DND-41 (cell line): ENCODE measurements around the gene PCDH9.

Experiments
- ATAC-seq: fragments of 200-7000 bp; cut with Tn5 transposase; 3 replicates; pipeline ENCODE4 v1.9.1; 2021; ENCODE audit warnings: low read depth; ENCODE audit not compliant: insufficient read depth
- DNase-seq: peaks from one replicate; pipeline ENCODE4 v3.0.0-alpha.2; 2020
- H2AFZ ChIP-seq: 2 replicates; pipeline ENCODE4 v1.6.0; 2012; ENCODE audit warnings: low read depth, low read length
- H3K27ac ChIP-seq: 2 replicates; pipeline ENCODE4 v1.5.1; 2012; ENCODE audit warnings: low read length, inconsistent platforms
- H3K27me3 ChIP-seq: fragments of 200-600 bp; sonication (generic); 2 replicates; pipeline ENCODE4 v1.6.0; 2012; ENCODE audit warnings: low read length, mild to moderate bottlenecking, inconsistent platforms; ENCODE audit not compliant: insufficient read depth, poor library complexity
- H3K36me3 ChIP-seq: 2 replicates; pipeline ENCODE4 v1.5.1; 2012; ENCODE audit warnings: low read length, inconsistent platforms; ENCODE audit not compliant: insufficient read depth
- H3K4me1 ChIP-seq: 2 replicates; pipeline ENCODE4 v1.5.1; 2012; ENCODE audit warnings: mild to moderate bottlenecking, low read length; ENCODE audit not compliant: insufficient read depth
- H3K4me2 ChIP-seq: 2 replicates; pipeline ENCODE4 v1.6.0; 2012; ENCODE audit warnings: mild to moderate bottlenecking, moderate library complexity, low read length, inconsistent platforms; ENCODE audit not compliant: insufficient read depth
- H3K4me3 ChIP-seq, 2 experiments: fragments of 200-600 bp in 1 of 2; shearing (Covaris generic) in 1 of 2; 2 replicates each; pipeline ENCODE4 v1.5.1; 2012 to 2016; ENCODE audit warnings: inconsistent platforms in 2 of 2, low read length in 2 of 2, mild to moderate bottlenecking in 2 of 2, low read depth in 1 of 2, moderate library complexity in 1 of 2
- H3K79me2 ChIP-seq: 2 replicates; pipeline ENCODE4 v1.6.0; 2012; ENCODE audit warnings: low read length, inconsistent platforms; ENCODE audit not compliant: insufficient read depth
- H3K9ac ChIP-seq: 2 replicates; pipeline ENCODE4 v1.6.0; 2012; ENCODE audit warnings: low read depth, mild to moderate bottlenecking, inconsistent platforms, low read length, moderate library complexity
- H3K9me3 ChIP-seq: 2 replicates; pipeline ENCODE4 v1.5.1; 2012; ENCODE audit warnings: low read length, moderate library complexity, mild to moderate bottlenecking, inconsistent platforms; ENCODE audit not compliant: insufficient read depth, severe bottlenecking
- H4K20me1 ChIP-seq: 2 replicates; pipeline ENCODE4 v1.6.0; 2012; ENCODE audit warnings: low read length; ENCODE audit not compliant: insufficient read depth
- CTCF ChIP-seq: IDR thresholded peaks from 2 replicates; pipeline ENCODE4 v1.5.1; 2012; ENCODE audit warnings: borderline replicate concordance, low read length, moderate library complexity, mild to moderate bottlenecking; ENCODE audit not compliant: poor library complexity, severe bottlenecking; ENCODE audit errors: extremely low read depth
- EZH2 ChIP-seq: IDR thresholded peaks from 3 replicates; pipeline ENCODE4 v1.6.1; 2012; ENCODE audit warnings: borderline replicate concordance, low read depth, mild to moderate bottlenecking, moderate library complexity, low read length, inconsistent platforms; ENCODE audit not compliant: severe bottlenecking

Gene PCDH9

DNA sequence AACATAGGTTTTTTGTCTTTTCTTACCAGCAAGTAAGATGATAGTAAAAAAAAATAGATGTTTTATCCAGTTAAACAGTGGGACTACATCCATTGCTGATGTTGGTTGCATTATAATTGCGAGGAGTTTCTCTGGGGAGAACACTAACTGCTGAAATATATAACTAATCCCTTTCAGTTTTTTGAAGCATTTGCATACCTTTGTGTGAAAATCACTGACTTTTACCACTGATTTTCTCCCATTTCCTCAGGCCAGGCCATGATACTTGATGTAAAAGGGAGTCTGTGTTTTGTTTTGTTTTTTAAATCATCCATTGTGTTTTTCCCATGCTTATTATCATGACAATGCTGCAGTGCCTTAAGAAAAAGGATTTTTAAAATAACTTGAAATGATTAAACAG is 699.5 kb downstream of the PCDH9 start:
- no peaks in the 10 kb centered on the region for H4K20me1 ChIP-seq
- no peak overlapping the region for H3K4me3 ChIP-seq
- no peak overlapping the region for H3K4me2 ChIP-seq
- H3K9me3 ChIP-seq, result no peaks in the 10 kb centered on the region
- no peaks in the 10 kb centered on the region for H3K4me1 ChIP-seq
- TF ChIP-seq EZH2 (no peak), CTCF (no peak)
- no peak overlapping the region for H3K27ac ChIP-seq
- H2AFZ ChIP-seq, result no peak overlapping the region
- ATAC-seq (no peak), DNase-seq (no peak)
- H3K79me2 ChIP-seq, result no peaks in the 10 kb centered on the region
- no peaks in the 10 kb centered on the region for H3K36me3 ChIP-seq
- no peaks in the 10 kb centered on the region for H3K27me3 ChIP-seq
- no peak overlapping the region for H3K9ac ChIP-seq

DNA sequence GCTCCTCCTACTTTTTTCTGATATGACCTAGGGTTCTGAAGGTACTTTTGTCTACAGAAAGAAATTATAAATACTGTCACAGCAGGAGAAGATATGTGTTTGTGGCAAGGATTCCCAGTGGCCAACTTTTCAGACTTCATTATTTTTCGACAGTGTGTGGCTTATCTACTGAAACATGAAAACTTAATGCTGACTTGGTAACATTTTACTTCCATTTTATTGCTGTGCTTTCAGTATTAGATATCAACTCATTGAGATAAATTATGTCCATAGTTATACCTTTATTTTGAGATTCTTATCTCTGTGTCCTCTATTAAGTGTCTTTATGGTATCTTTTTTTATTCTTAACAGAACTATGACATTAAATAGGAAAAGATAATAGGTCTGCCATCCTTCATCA is 700.0 kb downstream of the PCDH9 start:
- no peaks in the 10 kb centered on the region for H3K36me3 ChIP-seq
- no peaks in the 10 kb centered on the region for H3K79me2 ChIP-seq
- H3K27me3 ChIP-seq, result no peaks in the 10 kb centered on the region
- H2AFZ ChIP-seq, result no peak overlapping the region
- TF ChIP-seq EZH2 (no peak), CTCF (no peak)
- no peak overlapping the region for H3K4me2 ChIP-seq
- no peak overlapping the region for H3K9ac ChIP-seq
- no peak overlapping the region for H3K27ac ChIP-seq
- DNase-seq (no peak), ATAC-seq (no peak)
- no peaks in the 10 kb centered on the region for H3K9me3 ChIP-seq
- H4K20me1 ChIP-seq, result no peaks in the 10 kb centered on the region
- no peak overlapping the region for H3K4me3 ChIP-seq
- no peaks in the 10 kb centered on the region for H3K4me1 ChIP-seq

DNA sequence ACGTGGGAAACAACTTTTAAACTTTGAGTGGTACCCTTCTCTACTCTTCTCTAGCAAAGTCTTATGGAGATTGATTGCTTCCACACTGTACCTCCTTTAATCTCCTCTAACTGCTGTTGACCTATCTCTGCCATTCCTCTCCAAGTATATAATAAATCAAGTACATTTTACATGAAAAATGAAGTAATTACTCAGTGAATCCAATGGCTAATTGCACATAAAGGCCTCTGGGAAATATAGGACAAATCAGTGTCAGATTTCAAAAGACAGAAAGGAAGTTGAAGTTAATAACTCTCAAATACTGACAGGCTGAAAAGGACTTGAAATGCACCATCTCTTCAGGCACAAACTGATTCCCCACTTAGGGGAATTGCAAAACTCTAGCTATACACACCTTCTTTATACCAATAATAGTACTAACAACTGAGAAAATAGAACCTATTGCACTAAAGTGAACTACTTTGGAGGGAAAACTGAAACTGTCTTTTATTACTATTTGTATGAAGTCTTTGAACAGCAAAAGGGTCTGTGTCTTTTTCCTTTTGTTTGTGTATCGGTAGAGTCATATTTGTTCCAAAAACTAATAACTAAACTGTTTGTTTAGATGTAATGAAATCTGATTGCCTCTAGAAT is 701.1 kb downstream of the PCDH9 start:
- DNase-seq (no peak), ATAC-seq (no peak)
- no peak overlapping the region for H3K27ac ChIP-seq
- no peak overlapping the region for H3K4me3 ChIP-seq
- H3K4me2 ChIP-seq, result no peak overlapping the region
- no peaks in the 10 kb centered on the region for H3K36me3 ChIP-seq
- no peak overlapping the region for H3K9ac ChIP-seq
- no peaks in the 10 kb centered on the region for H4K20me1 ChIP-seq
- H3K79me2 ChIP-seq, result no peaks in the 10 kb centered on the region
- 0 out of 2 replicates have a peak overlapping the region, but pooled peaks have one; percentile 15 for H2AFZ ChIP-seq
- no peaks in the 10 kb centered on the region for H3K27me3 ChIP-seq
- no peaks in the 10 kb centered on the region for H3K4me1 ChIP-seq
- no peak for TF ChIP-seq CTCF
- TF ChIP-seq EZH2, result no peak
- H3K9me3 ChIP-seq, result no peaks in the 10 kb centered on the region
